H1 (cell line): Measurements from ENCODE around the gene YLPM1. TPM values are rescaled to one million over a fixed set of nuclear protein-coding genes. Genes with fewer than 3 reads are reported as not detected.

Source experiments
- CTCF ChIA-PET: fragments of 300-600 bp; sonication (Branson Sonifier 250); formaldehyde crosslinking; loops from one replicate; lab custom pipeline; 2021; ENCODE audit not compliant: partially characterized antibody; lab: Charles Lee
- POLR2A ChIA-PET: fragments of 300-600 bp; sonication (Branson Sonifier 250); formaldehyde crosslinking; loops from one replicate; lab custom pipeline; 2021; ENCODE audit warnings: inconsistent platforms; ENCODE audit not compliant: partially characterized antibody; lab: Charles Lee
- DNase-seq, 2 experiments: peaks; one replicate each; pipeline versions ENCODE4 v3.0.0 to v3.0.0-alpha.2; 2010 to 2022; ENCODE audit warnings: low spot score in 2 of 2, low read depth in 1 of 2, mixed read lengths in 1 of 2
- FAIRE-seq: peaks from 2 replicates; lab custom pipeline; 2011; peaks lifted over from hg19 to GRCh38; lab: Jason Lieb, UNC
- H2AFZ ChIP-seq: 2 replicates; pipeline ENCODE4 v1.8.1; 2012; ENCODE audit warnings: low read length, inconsistent platforms
- H2AK5ac ChIP-seq: 2 replicates; pipeline ENCODE4 v1.6.1; 2013; ENCODE audit warnings: low read depth, low read length
- H2BK120ac ChIP-seq: replicated peaks from 2 replicates; pipeline ENCODE3; 2013; ENCODE audit warnings: low read depth, low read length, inconsistent platforms
- H2BK12ac ChIP-seq: 2 replicates; pipeline ENCODE4 v1.6.1; 2013; ENCODE audit warnings: low read depth, low read length
- H2BK15ac ChIP-seq: 2 replicates; pipeline ENCODE4 v1.6.1; 2013; ENCODE audit warnings: low read length
- H2BK20ac ChIP-seq: 2 replicates; pipeline ENCODE4 v1.6.1; 2013; ENCODE audit warnings: low read length
- H2BK5ac ChIP-seq: 2 replicates; pipeline ENCODE4 v1.6.1; 2013; ENCODE audit warnings: low read depth, low read length
- H3K14ac ChIP-seq: 2 replicates; pipeline ENCODE4 v1.6.1; 2013; ENCODE audit warnings: inconsistent platforms; ENCODE audit not compliant: insufficient read length
- H3K18ac ChIP-seq: 2 replicates; pipeline ENCODE4 v1.6.1; 2013; ENCODE audit warnings: low read length; ENCODE audit errors: extremely low read depth
- H3K23ac ChIP-seq: 2 replicates; pipeline ENCODE4 v1.6.1; 2013; ENCODE audit warnings: inconsistent platforms; ENCODE audit not compliant: insufficient read length
- H3K23me2 ChIP-seq: 2 replicates; pipeline ENCODE4 v1.6.1; 2013; ENCODE audit warnings: low read depth, low read length
- H3K27ac ChIP-seq: 2 replicates; pipeline ENCODE4 v1.6.1; 2011; ENCODE audit warnings: low read depth, low read length, inconsistent platforms
- H3K27me3 ChIP-seq, 4 experiments: replicated peaks in 1 of 4; 1 replicate in 1 of 4; 2 replicates in 3 of 4; pipeline versions ENCODE4 v1.6.1 to v1.8.1; 2011 to 2013; ENCODE audit warnings: low read length in 3 of 4, mild to moderate bottlenecking in 3 of 4, inconsistent platforms in 2 of 4, mixed read lengths in 2 of 4, moderate library complexity in 1 of 4; ENCODE audit not compliant: control insufficient read depth in 3 of 4, insufficient read depth in 3 of 4; ENCODE audit errors: extremely low read depth in 1 of 4
- H3K36me3 ChIP-seq, 4 experiments: 2 replicates each; pipeline versions ENCODE4 v1.6.1 to v1.8.1; 2011 to 2013; ENCODE audit warnings: mild to moderate bottlenecking in 4 of 4, low read length in 3 of 4, moderate library complexity in 2 of 4, control low read depth in 1 of 4, inconsistent platforms in 1 of 4; ENCODE audit not compliant: insufficient read depth in 4 of 4, control insufficient read depth in 2 of 4
- H3K4ac ChIP-seq: replicated peaks from 2 replicates; pipeline ENCODE3; 2013; ENCODE audit warnings: low read length, low read depth, mixed read lengths, inconsistent platforms; ENCODE audit not compliant: insufficient read length
- H3K4me1 ChIP-seq, 4 experiments: replicated peaks in 1 of 4; 1 replicate in 1 of 4; 2 replicates in 3 of 4; pipeline versions ENCODE4 v1.6.1 to v1.8.1; 2011 to 2013; ENCODE audit warnings: low read length in 3 of 4, inconsistent platforms in 2 of 4, mixed read lengths in 1 of 4; ENCODE audit not compliant: insufficient read depth in 4 of 4, control insufficient read depth in 3 of 4
- H3K4me2 ChIP-seq, 2 experiments: 2 replicates each; pipeline versions ENCODE4 v1.6.1 to v1.8.1; 2011 to 2013; ENCODE audit warnings: low read depth in 2 of 2, low read length in 2 of 2, control low read depth in 1 of 2, inconsistent platforms in 1 of 2, mild to moderate bottlenecking in 1 of 2; ENCODE audit not compliant: insufficient read depth in 1 of 2
- H3K4me3 ChIP-seq, 4 experiments: fragments of 200-600, 300-600 bp in 1 of 4; sonication (generic), shearing (Covaris generic), sonication (Bioruptor Twin) in 1 of 4; 2 replicates each; pipeline versions ENCODE4 v1.5.1 to v1.8.1; 2011 to 2016; ENCODE audit warnings: low read length in 4 of 4, low read depth in 3 of 4, control low read depth in 2 of 4, inconsistent platforms in 2 of 4, mild to moderate bottlenecking in 2 of 4, mixed read lengths in 1 of 4, moderate library complexity in 1 of 4; ENCODE audit not compliant: insufficient read depth in 2 of 4; ENCODE audit errors: extremely low read depth in 1 of 4
- H3K56ac ChIP-seq: replicated peaks from 2 replicates; pipeline ENCODE3; 2013; ENCODE audit warnings: low read depth, mild to moderate bottlenecking, mixed read lengths, low read length, inconsistent platforms; ENCODE audit not compliant: insufficient read length
- H3K79me1 ChIP-seq: 2 replicates; pipeline ENCODE4 v1.6.1; 2013; ENCODE audit warnings: low read depth, low read length, control low read depth
- H3K79me2 ChIP-seq, 2 experiments: 2 replicates each; pipeline versions ENCODE4 v1.6.1 to v1.8.1; 2012 to 2013; ENCODE audit warnings: low read length in 2 of 2, mild to moderate bottlenecking in 2 of 2, inconsistent platforms in 1 of 2; ENCODE audit not compliant: insufficient read depth in 2 of 2, control insufficient read depth in 1 of 2
- H3K9ac ChIP-seq, 4 experiments: replicated peaks in 1 of 4; 1 replicate in 1 of 4; 2 replicates in 3 of 4; pipeline versions ENCODE4 v1.6.1 to v1.8.1; 2011 to 2013; ENCODE audit warnings: low read depth in 3 of 4, low read length in 3 of 4, control low read depth in 2 of 4, mild to moderate bottlenecking in 2 of 4, moderate library complexity in 2 of 4, inconsistent platforms in 1 of 4; ENCODE audit errors: extremely low read depth in 1 of 4
- H3K9me3 ChIP-seq, 2 experiments: 2 replicates each; pipeline versions ENCODE4 v1.6.1 to v1.8.1; 2012 to 2013; ENCODE audit warnings: mild to moderate bottlenecking in 2 of 2, moderate library complexity in 2 of 2, control low read depth in 1 of 2, inconsistent platforms in 1 of 2, low read depth in 1 of 2, low read length in 1 of 2, mixed read lengths in 1 of 2; ENCODE audit not compliant: insufficient read depth in 2 of 2
- H4K20me1 ChIP-seq, 2 experiments: replicated peaks in 1 of 2; 2 replicates each; pipeline versions ENCODE3 to v1.8.1; 2011 to 2013; ENCODE audit warnings: inconsistent platforms in 2 of 2, low read length in 2 of 2, mild to moderate bottlenecking in 1 of 2; ENCODE audit not compliant: insufficient read depth in 2 of 2, control insufficient read depth in 1 of 2
- H4K5ac ChIP-seq: 2 replicates; pipeline ENCODE4 v1.6.1; 2013; ENCODE audit warnings: low read length, low read depth, mixed read lengths, inconsistent platforms; ENCODE audit not compliant: insufficient read length
- H4K8ac ChIP-seq: 2 replicates; pipeline ENCODE4 v1.8.0; 2013; ENCODE audit warnings: mild to moderate bottlenecking, moderate library complexity, low read length, inconsistent platforms; ENCODE audit not compliant: insufficient read depth; ENCODE audit errors: extremely low read depth
- H4K91ac ChIP-seq: replicated peaks from 2 replicates; pipeline ENCODE3; 2013; ENCODE audit warnings: low read length, mixed read lengths, inconsistent platforms; ENCODE audit not compliant: insufficient read length
- KDM1A ChIP-seq: fragments of 200-600, 300-600 bp; sonication (generic); IDR thresholded peaks from 2 replicates; pipeline ENCODE4 v1.7.1; 2016; ENCODE audit warnings: mild to moderate bottlenecking, low read length, borderline replicate concordance
- WGBS, 2 experiments: shearing (Covaris generic) in 1 of 2; methylation state at CpG; one replicate each; pipeline versions ENCODE4 v1.1.6 to v1.1.7; 2013 to 2015; ENCODE audit warnings: low lambda C conversion rate in 2 of 2, mixed read lengths in 2 of 2, inconsistent platforms in 1 of 2, low coverage in 1 of 2, missing lambda C conversion rate in 1 of 2; ENCODE audit not compliant: insufficient replicate concordance in 2 of 2, insufficient coverage in 1 of 2, insufficient read length in 1 of 2; ENCODE audit errors: extremely low coverage in 1 of 2, missing lambda C conversion rate in 1 of 2; 5-methylcytosine and 5-hydroxymethylcytosine counted together
- polyA plus RNA-seq, 7 experiments: library from polyadenylated mRNA; depleted of rRNA in 3 of 7; stranded (reverse) in 5 of 7; unstranded in 2 of 7; fragments of >200 nt in 5 of 7; fragments of 200-250 nt in 2 of 7; gene quantifications; 1 replicate in 5 of 7; 2 replicates in 1 of 7; 4 replicates in 1 of 7; pipeline versions ENCODE4 v1.2.1 to v1.2.3, GENCODE V29; 2011 to 2013; ENCODE audit warnings: missing spikeins in 2 of 7, mixed read lengths in 2 of 7
- total RNA-seq: library from RNA; stranded (reverse); fragmentation: NEBNext Ultra II Directional; extraction: Animal tissue kit (Norgen Biotek cat#: 25700); gene quantifications from 2 replicates; pipeline ENCODE4 v1.2.1, GENCODE V29; 2021

YLPM1 gene
- total and polyA plus RNA-seq, 2 of the 8 experiments (the other 6 are each of a cell fraction or from before 2014, with no cell fraction given) = 13.5 to 71.7 TPM

- CTCF ChIA-PET = no interaction called here
- 93% methylated on average over 3 of the region's 4 CpGs; no CpG with 5 or more reads in 1 of the 2 experiments for WGBS, 2 experiments
- FAIRE-seq = no peak
- no peak for TF ChIP-seq KDM1A
Observed at GRCh38 chr14:74737753-74738325, 25.3 kb upstream of the YLPM1 start.

More at GRCh38 chr14:74737753-74738325, 25.3 kb upstream of the YLPM1 start:
- POLR2A ChIA-PET = interaction anchor here (0.5 kb wide), 1 partner anchor 23 kb away, joined by 3 read pairs; no protein-coding TSS in a partner anchor
- no peak overlapping the region for H2BK5ac ChIP-seq
- no peaks in the 10 kb centered on the region for H3K4me1 ChIP-seq
- peaks cover 2 to 16% (median 10%) of the 10 kb centered on the region in 4 experiments; a peak in 7 of 8 replicates for H3K36me3 ChIP-seq
- DNase-seq = no peak
- no peak overlapping the region for H2AK5ac ChIP-seq
- H3K23ac ChIP-seq = no peak overlapping the region
- no peak overlapping the region for H3K4ac ChIP-seq
- no peaks in the 10 kb centered on the region for H3K79me1 ChIP-seq
- H2BK120ac ChIP-seq = no peak overlapping the region
- H2BK15ac ChIP-seq = no peak overlapping the region
- H4K20me1 ChIP-seq = no peaks in the 10 kb centered on the region
- no peak overlapping the region for H4K8ac ChIP-seq
- H2AFZ ChIP-seq = no peak overlapping the region
- H3K4me3 ChIP-seq = no peak overlapping the region
- H3K4me2 ChIP-seq = no peak overlapping the region
- H2BK20ac ChIP-seq = no peak overlapping the region
- H4K91ac ChIP-seq = no peak overlapping the region
- H3K9me3 ChIP-seq = no peaks in the 10 kb centered on the region
- H3K18ac ChIP-seq = no peak overlapping the region
- no peak overlapping the region for H4K5ac ChIP-seq
- H2BK12ac ChIP-seq = no peak overlapping the region
- H3K27ac ChIP-seq = no peak overlapping the region
- no peaks in the 10 kb centered on the region for H3K27me3 ChIP-seq
- H3K23me2 ChIP-seq = no peaks in the 10 kb centered on the region
- H3K14ac ChIP-seq = no peak overlapping the region
- H3K9ac ChIP-seq = no peak overlapping the region
- no peak overlapping the region for H3K56ac ChIP-seq
- no peaks in the 10 kb centered on the region for H3K79me2 ChIP-seq
